Fibroblast of skin of right quadriceps (primary cell): ENCODE results near the gene BATF.
"Not testable (repeated sequence)": the region's sequence is repeated elsewhere in the genome, so short reads cannot be mapped to it uniquely, and the experiment has no call there.

Experiments
- DNase-seq: peaks from one replicate; pipeline ENCODE4 v3.0.0-alpha.2; 2013

The BATF gene

GRCh38 chr14:75522224-75522982 is at the start of gene BATF:
Gene BATF, plus strand, starts transcription at chr14:75522469. Its CDS starts 214 bp downstream, at chr14:75522683.
- no peak for DNase-seq

GRCh38 chr14:75474127-75474526 is 48.1 kb upstream of the BATF start:
- DNase-seq, result not testable (repeated sequence)

- peak; percentile 22 for DNase-seq
These were observed 45.8 kb upstream of the BATF start for GRCh38 chr14:75476274-75476995.

- no peak for DNase-seq
These were observed 44.4 kb upstream of the BATF start for GRCh38 chr14:75477881-75478280.

- no peak for DNase-seq
These were observed 42.3 kb upstream of the BATF start for GRCh38 chr14:75479770-75480600.

- no peak for DNase-seq
These were observed 39.9 kb upstream of the BATF start for GRCh38 chr14:75482366-75482765.

- no peak for DNase-seq
These were observed 37.4 kb upstream of the BATF start for GRCh38 chr14:75484711-75485429.

GRCh38 chr14:75486318-75486717 is 36.0 kb upstream of the BATF start:
- no peak for DNase-seq

- no peak for DNase-seq
These were observed 35.1 kb upstream of the BATF start for GRCh38 chr14:75487155-75487671.

- no peak for DNase-seq
These were observed 32.8 kb upstream of the BATF start for GRCh38 chr14:75489480-75489837.

GRCh38 chr14:75491376-75491978 is 30.8 kb upstream of the BATF start:
- no peak for DNase-seq

GRCh38 chr14:75492832-75493591 is 29.3 kb upstream of the BATF start:
- no peak for DNase-seq

GRCh38 chr14:75493592-75494087 is 28.6 kb upstream of the BATF start:
- no peak for DNase-seq

- no peak for DNase-seq
These were observed 27.4 kb upstream of the BATF start for GRCh38 chr14:75494896-75495295.

GRCh38 chr14:75495399-75495798 is 26.9 kb upstream of the BATF start:
- no peak for DNase-seq

- no peak for DNase-seq
These were observed 26.4 kb upstream of the BATF start for GRCh38 chr14:75495882-75496281.

- no peak for DNase-seq
These were observed 25.5 kb upstream of the BATF start for GRCh38 chr14:75496755-75497154.

GRCh38 chr14:75497191-75497590 is 25.1 kb upstream of the BATF start:
- no peak for DNase-seq

- DNase-seq, result no peak
These were observed 24.6 kb upstream of the BATF start for GRCh38 chr14:75497701-75498100.

GRCh38 chr14:75499084-75499875 is 23.0 kb upstream of the BATF start:
- no peak for DNase-seq
